Measurements from ENCODE around the gene GARRE1.

- TF ChIP-seq CTCF (conservative IDR thresholded peaks at IDR 0.05; ENCODE audit: low read depth, low read length) (no peak), EZH2phosphoT487 (IDR thresholded peaks at IDR 0.05; ENCODE audit: borderline replicate concordance, low read length) (no peak), EZH2 (IDR thresholded peaks at IDR 0.05; ENCODE audit: low read length, unreplicated experiment) (no peak)
Measured at GRCh38 chr19:34237939-34238338, 16.4 kb upstream of the GARRE1 start.
